HL-60/S4 treated with phorbol 12-myristate 13-acetate at 8.2 ng/mL for 4 days and 3 days (cell line): ENCODE data around the gene PPFIBP2.

Source experiments
- in situ Hi-C: fragments of 300-500 bp; cut with MboI; formaldehyde crosslinking; loops from 2 replicates; pipeline ENCODE4 v1.15.0; 2022; ENCODE audit warnings: low sequenced_read_pairs

The PPFIBP2 gene

DNA sequence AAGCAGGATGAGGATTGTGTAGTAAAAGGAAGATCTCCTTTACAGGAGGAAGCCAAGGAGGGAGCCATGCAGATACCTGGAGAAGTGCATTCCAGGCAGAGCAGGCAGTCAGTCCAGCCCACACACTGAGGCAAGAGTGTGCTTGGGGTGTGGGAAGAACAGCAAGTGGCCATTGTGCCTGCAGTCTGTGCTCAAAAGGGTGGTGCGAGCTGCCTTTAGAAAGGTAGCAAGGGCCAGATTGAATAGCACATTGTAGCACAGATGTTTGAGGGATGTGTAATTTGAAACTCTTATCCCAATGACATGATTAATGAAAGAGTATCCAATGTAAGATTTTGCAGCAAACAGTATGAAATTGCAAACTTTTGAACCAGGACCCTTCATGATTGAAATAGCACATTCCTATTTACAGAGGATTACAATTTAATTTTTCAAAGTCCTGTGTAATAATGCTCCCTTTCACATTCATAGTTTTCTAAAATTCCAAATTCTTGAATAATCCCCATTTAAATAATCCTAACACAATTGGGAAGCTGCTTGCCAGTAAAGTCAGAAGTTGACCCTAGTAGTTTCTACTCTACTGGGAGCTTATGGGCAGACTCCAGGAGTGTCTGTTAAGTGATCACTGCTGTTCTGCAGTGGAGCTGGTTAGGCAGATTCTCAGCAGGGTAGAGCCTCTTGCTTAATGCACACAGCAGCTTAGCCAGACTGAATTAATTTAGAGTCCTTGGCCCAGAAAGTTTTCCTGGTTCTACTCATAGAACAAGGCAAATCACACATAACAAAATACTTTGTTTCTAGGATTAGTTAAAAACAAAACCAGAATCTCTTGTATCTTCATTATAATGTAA lies 81.4 kb downstream of the PPFIBP2 start:
- in situ Hi-C loops: no loop called here

DNA sequence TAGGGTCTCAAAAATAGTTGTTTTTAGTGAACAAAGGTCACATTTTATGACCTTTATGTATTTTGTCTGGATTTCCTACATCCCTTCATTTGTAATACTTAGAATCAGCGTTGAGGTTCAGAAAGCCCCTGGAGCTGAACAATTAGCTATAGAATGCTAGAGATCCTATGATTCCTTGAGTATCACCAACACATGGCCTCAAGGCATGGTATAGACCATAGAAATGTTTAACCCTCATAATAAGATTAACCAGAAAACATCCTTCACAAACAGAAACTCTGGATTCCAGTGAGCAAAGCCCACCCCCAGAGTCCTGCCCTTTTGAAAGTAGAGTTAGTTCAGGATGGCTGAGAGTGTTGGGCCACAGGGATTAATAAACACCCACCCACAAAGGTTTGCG lies 82.2 kb downstream of the PPFIBP2 start:
- in situ Hi-C loops: no loop called here

DNA sequence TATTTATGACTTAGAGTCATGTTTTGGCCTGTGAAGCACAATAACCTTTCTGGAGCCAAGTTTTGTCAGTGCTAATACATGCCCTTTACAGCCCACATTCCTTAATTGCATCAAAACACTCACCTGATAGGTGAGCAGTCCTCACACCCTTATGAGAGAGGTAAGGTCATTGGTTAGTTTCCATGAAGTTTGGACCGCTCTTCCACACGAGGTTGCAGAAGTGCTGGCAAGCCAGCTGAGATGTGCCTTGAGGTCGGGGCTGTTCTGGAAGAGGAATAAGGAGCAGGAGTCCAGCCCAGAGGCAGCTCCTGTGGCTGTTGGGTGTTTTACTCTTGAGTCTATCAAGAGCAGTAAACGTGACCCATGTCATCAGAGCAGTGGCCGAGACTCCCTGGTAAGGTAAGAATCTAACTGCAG lies 83.2 kb downstream of the PPFIBP2 start:
- in situ Hi-C loops: no loop called here

DNA sequence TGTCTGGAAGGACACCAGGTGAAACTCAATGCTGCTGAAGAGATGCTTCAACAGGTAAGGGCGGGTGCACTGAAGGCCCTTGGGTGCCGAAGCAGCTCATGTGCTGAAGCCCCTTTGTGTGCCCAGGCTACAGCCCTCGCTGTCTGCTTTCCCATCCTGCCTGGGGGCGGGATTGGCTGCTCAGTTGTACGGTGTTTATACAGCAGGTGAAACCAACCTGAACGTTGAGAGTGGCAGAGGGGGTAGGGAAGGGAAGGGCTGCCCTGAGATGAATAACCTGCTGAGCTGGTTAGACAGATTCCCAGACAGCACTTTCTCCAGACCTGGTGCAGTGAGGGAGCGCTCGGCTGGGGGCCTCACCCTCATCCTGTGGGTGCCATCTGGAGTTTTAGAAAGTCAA lies 83.8 kb downstream of the PPFIBP2 start:
- in situ Hi-C loops: no loop called here

DNA sequence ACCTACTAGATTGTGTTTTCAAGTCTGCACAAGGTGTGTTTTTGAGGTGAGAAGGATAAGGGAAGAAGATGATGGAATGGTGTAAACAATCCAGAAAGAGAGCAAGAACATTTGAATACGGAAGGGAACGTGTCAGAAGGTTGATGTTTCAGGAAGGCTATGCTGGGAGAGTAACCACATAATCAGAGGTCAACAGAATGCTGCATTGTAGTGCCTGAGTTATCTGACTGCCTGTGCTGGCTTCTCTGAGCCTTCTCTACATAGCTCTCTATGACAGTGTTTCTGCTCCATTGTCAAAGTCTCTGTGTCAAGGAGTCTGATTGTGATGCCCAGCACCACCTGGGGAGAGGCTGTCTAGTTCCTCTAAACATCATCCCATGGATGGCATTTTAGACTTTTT lies 85.4 kb downstream of the PPFIBP2 start:
- in situ Hi-C loops: no loop called here

DNA sequence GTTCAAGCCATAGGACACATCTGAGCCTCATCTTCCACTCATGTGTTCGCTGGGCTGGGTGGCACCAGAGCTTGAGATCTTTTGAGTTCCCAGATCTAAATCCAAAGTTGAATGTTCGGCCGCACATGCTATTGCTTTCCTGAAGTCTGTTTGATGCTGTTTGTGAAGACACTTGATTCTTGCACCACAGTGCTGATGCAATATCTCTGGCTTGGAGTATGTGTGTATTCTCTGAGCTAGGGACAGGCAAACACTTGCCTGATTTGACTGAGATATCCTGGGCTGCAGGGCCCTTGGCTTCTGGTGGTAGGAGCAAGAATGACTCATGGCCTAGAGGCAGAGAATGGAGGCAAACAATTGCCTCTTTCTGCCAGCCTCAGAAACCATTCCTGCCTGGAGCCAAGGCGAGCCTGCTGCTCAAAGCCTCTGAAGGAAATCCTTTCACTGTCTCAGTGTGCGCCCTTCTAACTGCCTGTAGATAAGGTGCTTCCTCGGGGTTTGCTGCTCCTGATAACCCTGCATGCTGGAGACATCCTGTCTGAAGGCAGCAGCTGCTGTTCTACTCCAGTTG lies 86.5 kb downstream of the PPFIBP2 start:
- in situ Hi-C loops: no loop called here

DNA sequence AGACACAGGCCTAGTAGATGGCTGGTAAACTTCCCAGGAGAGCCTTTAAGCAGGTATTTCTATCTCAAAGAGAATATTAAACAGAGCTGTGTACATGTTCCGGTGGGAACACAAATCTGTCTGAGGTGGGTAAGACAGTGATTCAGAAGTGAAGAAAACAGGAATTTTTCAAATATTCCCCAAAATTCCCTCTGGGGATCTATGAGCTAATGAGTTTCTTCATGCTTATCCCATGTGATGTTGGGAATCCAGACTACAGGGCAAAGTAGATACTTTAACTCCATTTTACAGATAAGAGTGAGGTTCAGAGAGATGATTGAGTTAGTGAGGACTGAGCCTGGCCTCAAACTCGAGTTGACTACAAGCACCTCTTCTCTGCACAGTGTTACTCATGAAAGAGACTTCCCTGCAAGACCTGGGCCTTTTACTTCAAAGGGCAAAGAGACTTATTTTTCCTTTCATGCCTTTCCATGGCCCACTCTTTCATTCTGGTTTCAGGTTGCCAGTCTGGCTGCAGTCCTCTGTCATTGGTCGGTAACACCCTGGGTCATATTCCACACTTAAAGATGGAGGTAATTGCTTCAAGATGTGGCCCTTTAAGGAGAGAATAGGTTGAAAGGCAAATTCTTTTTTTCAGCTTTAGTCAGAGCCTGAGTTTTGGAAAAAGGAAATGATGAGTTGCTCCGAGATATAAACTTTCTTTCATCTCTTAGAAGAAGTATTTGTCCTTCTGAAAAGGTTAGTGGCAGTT lies 89.4 kb downstream of the PPFIBP2 start:
- in situ Hi-C loops: no loop called here

DNA sequence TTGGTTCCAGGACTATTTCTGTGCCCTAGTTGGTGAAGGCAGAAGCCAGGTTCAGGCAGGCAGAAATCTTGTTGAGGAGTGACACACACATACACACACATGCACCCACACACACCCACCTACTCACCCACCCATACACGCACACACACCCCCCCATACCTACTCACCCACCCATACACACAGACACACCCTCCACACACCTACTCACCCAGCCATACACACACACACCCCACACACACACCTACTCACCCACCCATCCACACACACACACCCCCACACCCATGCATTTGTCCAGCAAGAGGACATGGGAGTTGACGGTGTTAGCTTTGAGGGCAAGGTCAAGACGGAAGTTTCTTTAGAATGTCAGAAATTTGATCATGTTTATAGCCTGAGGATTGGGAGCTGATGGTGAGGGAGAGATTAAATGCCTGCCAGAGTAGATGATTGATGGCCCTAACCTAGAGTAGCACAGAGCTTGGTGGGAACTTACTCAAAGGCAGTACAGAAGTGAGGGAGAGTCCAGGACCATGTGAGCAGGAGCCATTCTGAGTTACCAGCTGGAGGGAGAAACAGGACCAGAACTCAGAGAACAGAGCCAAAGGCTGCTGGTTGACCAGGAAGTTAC lies 90.6 kb downstream of the PPFIBP2 start:
- in situ Hi-C loops: no loop called here

DNA sequence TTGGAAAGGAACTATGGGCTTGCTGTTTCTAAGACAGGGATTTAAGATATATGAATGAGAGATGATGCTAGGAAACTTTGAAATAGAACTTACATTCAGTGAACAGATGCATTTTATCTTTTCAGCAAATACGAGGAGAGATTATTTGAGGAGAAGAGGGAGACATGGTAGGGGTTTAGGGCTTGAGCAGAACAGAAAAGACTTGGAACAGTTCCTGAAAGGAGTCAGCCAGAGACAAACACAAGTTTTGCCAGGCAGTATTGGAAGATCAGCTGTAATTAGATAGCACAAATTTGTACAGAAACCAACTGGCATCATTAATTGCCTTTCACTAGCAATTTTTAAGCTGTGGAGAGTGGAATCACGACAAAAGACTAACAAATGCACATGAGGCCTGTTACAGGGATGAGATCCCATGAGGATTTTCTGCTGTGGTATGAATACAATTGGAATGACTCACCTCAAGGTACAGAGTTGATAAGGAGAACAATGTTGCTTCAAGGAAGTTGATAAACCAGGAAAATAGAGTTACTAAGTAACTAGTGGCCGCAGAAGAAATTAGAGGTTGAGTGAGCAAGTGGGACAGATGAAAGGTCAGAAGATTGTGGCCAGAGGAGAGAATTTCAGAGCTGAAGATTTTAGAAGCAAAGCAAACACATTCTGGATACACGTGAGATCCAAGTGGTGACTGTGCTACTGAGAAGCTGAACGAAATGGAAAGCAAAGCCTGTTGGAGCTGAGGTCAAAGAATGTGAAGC lies 91.6 kb downstream of the PPFIBP2 start:
- in situ Hi-C loops: no loop called here

DNA sequence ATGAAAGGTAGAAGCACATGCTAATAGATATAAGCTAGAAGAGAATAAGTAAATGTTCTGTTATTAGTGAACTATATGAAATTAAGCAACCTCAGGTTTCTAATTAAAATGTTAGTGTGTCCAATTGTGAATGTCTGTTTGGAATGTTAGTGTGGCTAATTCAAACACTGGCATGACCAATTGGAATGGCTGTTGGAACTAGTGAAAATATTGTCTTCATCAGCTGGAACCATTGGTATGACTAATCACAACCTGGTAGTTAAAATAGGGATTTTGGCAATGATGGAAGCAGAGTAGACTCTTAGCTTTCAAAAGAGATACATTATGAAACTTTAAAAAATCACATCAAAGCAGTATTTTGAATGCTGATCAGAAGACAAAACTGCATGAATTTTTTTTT lies 92.7 kb downstream of the PPFIBP2 start:
- in situ Hi-C loops: no loop called here

DNA sequence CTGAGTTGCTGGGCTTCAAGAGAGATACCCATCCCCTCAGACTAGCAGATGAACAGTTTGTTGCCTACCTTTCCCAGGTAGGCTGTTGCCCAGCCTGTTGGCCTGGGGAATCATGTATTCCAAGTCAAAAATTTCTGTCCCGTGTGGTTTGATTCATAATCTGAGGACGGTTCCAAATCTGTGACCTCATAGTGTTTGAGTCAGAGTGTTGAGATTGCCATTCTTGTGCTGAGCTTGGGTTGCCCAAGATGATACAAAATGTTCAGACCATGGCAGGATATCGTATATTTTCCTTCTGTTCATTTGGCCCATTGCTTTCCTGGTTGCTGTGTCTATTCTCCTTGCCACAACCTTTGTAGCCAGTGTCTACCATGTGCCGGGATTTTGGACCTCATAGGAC lies 95.2 kb downstream of the PPFIBP2 start:
- in situ Hi-C loops: no loop called here

DNA sequence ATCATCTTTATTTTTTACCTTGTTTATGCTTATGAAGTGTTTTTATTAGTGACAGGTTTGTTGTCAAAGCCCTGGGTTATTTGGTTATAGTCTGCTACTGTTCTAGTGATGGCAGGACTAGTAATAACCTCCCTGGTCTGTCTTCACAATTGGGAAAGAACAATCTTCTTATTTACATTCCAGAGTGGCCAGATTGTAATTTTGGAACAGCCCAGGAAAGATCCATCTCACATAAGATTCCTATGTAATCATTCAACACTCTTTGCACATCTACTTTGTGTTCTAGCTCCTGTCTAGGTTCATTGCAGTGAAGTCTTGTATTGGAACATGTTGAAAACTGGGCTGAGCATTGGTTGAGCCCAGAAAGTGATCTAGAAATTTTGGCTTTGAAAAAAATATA lies 95.7 kb downstream of the PPFIBP2 start:
- in situ Hi-C loops: no loop called here

DNA sequence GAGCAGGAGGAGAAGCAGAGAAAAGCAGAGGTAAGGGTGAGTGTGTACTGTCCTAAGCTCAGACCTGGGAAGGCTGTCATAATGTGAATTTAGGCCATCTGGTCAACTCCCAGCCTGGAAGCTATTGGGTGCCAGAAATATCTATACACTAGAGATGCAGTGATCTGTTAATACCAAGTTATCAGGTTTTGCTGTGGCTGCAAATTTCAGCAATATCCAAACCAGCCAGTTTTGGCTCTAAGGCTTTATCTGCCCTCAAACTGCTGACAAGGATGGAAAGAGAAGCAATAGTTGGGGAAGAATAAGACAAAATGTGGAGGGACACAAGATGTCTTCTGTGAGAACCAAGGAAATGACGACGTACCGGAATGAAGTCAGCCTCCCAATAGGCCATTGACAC lies 96.6 kb downstream of the PPFIBP2 start:
- in situ Hi-C loops: no loop called here

DNA sequence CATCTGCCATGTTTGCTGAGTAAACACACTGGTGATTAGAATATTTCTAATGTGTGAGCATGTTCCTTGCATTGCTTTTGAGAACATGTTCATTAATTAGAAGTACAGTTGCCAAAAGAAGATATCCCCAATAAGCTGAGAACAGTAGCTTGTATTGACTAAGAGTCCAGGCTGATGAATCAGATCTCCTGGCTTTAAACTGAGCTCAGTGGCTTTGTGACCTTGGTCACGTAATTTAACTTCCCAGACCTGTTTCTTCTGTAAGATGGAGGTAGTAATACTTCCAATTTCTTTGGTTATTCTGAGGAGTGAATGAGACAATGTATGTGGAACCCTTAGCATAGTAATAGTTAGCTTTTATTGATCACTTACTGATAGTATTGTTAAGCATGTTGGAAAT lies 97.6 kb downstream of the PPFIBP2 start:
- in situ Hi-C loops: no loop called here

DNA sequence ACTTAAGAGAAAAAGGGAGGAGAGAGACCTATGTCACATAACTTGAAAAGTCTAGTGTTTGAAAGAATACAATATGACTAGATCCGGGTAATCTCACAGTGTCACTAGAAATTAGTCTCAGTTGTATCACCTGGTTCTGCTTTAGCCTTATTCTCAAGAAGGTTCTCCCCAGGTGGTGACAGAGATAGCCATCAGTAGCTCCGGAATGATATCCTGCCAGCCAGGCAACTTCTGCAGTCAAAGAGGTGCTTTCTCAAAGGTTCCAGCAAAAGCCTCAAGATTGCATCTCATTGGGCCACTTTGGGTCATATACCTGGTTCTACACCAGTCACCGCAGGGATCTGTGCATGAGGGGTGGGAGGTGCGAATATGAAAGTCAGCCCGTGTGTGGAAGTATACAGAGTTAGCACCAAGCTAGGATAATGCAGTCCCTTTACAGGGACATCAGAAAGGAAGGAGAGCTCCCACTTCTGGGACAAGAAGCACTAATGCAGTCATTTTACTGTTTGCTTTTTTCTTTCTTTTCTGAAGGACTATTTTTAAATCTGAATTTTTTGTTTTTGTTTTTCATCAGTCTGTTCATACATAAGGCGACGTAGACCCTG lies 98.4 kb downstream of the PPFIBP2 start:
- in situ Hi-C loops: no loop called here

DNA sequence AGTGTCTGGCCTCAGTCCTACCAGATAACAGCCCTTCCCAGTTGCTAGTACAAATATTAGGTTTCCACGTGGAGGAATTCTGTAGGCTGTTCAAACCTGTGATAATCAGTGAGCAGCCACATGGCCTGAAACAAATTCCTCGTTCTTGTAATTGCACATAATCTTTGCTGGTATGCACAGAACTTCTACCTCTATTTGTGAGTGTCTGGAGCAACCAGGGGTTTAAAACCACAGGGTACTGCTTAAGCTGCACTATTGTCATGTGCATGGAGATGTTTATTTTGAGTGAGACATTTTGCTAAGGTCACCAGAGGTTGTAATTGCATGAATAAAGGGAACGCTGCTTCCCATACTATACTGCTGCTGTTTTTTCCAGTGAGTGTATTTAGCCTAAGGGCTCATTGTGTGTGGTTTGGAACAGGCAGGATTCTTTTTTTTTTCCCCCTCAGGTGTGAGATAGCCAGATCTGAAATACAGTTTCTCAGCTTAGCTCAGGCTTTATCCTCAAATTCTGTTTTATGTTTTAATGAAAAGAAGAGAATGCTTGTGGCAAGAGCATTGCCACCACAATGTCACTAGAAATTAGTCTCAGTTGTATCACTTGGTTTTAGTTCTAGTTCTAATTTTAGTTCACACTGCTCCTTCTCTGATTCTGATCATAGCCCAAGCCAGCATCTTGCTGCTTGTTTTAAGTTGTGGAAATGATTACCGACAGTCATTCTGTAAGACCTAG lies 99.0 kb downstream of the PPFIBP2 start:
- in situ Hi-C loops: no loop called here

DNA sequence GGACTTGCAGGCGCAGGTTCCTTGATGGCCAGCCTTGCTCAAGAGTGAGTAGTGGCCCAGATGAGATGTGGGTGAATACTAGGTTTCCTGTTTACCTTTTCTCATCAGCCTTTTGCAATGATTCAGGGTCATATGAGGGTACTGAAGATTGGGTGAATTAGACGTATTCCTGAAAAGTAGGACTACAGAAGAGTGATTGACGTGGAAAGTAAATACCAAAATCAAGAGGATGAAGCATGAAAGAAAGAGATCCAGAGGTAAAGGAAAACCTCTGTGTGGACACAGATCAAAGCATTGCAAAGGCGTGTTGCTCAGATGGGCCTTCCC lies 99.6 kb downstream of the PPFIBP2 start:
- in situ Hi-C loops: no loop called here

DNA sequence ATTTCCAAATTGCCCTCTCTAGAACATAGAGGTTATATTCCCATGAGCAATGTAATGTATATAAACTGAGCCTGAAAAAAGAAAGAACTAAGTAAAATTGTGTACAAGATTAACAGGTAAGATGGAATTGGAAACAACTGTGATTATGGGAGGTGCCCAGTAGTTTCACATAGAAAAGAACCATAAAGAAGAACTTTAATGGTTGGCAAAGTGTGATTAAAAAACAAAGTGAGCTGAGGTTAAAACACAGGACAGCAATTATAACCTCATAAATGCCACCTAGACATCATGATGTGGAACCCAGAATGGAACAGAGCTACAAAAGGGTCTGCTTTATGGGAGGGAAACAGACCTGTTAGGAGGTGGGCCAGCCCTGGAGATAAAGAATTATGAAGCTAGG lies 100.9 kb downstream of the PPFIBP2 start:
- in situ Hi-C loops: no loop called here

DNA sequence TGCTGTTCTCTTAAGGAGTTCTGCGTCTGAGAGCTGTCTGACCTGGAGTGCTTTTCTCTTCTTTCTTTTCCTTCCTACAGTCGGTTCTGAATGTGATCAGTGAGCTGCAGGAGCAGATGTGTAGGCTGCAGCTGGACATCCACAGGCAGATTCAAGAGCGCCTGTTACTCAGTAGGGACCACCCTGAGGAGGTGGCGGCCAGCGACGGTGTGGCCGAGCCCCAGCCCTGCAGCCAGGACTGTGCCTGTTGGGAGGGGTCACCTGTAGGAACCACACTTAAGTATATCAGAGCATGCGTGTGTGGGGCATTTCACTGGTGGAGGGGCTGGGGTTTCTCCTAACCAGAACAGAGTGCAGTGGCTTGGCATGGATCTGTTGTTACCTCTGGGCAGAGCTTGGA lies 103.2 kb downstream of the PPFIBP2 start:
- in situ Hi-C loops: no loop called here

DNA sequence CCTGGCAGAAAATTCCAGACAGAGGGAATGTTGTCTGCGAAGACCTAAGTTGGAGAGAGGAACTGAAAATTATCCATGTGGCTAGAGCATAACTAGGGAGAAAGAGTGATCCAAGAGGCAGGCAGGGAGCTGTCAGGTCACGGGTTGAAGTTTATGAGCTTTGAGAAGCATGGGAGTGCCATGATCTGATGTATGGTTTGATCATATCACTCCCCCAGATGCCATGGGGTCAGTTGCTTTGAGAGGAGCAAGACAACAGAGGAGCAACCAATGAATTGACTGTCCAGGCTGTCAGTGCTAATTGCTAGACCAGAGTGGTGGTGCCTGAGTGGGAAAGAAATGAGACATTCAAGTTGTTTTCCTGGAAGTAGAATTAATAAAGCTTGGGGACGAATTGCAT lies 105.5 kb downstream of the PPFIBP2 start:
- in situ Hi-C loops: no loop called here
